Stimulated activated CD4-positive, alpha-beta T cell treated with anti-CD3 and anti-CD28 coated beads, Interleukin-15, amount 100 ng/mL, for 1 hour (primary cell): ENCODE measurements around the gene MYH7B.

Experiments
- DNase-seq, 2 donors: peaks; one replicate each; pipeline ENCODE4 v3.0.0-alpha.2; 2020; ENCODE audit warnings: low read depth in 1 of 2, low spot score in 1 of 2

The MYH7B gene

DNA sequence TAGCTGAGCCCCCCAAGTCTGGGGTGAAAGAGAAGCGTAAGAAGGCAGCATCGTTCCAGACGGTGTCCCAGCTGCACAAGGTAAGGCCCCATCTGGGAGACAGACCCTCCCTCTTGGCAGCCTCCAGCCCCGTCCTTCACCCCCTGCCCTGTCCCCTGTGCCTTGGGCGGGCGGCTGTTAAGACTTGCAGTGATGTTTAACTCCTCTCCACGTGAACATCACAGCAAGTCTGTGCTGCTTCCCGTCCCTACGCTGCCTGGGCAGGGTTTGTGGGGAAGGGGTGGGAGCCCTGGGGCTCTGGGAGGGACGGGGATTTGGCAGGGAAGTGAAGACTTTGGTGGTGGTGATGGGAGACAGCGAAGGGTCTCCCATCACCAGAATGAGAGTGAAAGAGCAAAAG is 34.6 kb downstream of the MYH7B start:
- no peak for DNase-seq

DNA sequence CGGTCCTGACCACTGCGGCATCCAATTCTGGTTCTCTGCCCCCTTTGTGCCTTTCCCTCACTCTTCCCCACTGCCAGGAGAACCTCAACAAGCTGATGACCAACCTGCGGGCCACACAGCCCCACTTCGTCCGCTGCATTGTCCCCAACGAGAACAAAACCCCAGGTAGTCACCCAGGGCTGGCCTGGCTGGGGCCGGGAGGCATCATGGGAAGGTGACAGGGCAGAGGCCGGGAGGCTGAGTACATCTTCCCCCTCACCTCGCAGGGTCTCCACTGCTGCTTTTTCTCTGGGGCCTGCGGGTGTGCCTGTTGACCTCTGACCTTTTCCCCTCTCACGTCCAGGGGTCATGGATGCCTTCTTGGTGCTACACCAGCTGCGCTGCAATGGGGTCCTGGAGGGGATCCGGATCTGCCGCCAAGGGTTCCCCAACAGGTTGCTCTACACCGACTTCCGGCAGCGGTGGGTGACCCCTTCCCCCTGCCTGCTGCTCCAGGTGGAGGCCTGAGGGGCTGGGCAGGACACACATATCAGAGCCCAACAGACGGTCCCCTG is 35.1 kb downstream of the MYH7B start:
- no peak for DNase-seq

DNA sequence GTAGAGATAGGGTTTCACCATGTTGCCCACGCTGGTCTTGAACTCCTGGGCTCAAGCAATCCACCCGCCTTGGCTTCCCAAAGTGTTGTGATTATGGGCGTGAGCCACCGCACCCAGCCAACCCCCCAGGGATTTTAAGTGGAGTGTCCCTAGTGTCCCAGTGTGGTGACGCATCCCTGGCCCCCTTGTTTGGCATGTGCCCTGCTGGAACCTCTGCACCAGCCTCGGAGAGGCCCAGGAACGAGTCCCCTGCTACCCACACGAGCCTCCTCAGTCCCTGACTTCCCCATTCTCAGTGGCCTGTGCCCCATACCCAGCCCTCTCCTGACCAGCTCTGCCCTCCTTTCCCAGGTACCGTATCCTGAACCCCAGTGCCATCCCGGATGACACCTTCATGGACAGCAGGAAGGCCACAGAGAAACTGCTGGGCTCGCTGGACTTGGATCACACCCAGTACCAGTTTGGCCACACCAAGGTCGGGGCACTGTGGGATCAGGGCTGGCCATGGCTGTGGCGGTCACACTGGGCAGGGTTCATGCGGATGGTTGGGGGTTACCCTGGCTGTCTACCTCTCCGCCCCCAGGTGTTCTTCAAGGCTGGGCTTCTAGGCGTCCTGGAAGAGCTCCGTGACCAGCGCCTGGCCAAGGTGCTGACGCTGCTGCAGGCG is 37.2 kb downstream of the MYH7B start:
- DNase-seq, result no peak

DNA sequence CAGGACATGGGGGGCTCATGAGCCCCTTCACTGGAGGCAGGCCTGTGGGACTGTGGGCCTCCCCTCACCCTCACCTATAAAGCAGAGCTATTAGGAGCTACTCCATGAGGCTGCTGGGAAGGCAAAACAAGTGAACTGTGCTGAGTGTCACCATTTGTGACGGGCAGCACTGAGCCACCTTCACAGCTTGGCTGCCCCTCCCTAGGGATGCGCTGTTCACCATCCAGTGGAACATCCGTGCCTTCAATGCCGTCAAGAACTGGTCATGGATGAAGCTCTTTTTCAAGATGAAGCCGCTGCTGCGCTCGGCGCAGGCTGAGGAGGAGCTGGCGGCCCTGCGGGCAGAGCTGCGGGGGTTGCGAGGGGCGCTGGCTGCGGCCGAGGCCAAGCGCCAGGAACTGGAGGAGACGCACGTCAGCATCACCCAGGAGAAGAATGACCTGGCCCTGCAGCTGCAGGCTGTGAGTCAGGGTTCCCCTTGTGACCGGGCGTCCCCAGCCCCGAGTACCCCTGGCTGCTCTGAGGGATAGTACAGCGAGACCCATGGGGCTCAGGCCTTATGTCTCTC is 38.4 kb downstream of the MYH7B start:
- DNase-seq, result no peak

DNA sequence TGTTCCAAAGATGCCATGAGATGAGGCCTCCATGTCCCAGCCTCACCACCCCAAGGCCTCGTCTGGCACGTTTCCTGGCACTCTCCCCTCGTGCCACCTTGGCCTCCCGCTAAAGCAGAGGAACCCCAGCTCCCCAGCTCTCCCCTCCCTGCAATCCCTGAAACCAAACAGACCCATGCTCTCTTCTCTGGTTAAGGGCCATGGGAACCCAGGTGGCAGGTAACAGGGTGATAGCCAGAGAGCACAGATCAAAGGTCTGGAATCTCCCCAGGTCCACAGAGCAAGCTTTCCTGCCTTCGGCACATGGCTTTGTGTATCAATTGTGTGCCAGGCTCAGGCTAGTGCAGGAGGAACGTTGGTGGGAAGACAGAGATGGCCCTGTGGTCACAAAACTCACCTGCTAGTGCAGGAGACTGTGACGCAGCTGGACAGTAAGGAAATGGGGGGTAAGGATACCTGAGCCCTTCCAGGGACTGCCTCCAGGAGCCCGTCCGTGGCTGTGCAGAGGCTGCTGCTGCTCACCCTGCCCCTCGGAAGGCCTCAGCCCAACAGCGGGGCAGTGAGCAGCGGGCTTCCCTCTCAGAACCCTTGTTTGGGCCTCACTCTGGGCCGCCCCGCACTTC is 39.0 kb downstream of the MYH7B start:
- DNase-seq, result no peak

DNA sequence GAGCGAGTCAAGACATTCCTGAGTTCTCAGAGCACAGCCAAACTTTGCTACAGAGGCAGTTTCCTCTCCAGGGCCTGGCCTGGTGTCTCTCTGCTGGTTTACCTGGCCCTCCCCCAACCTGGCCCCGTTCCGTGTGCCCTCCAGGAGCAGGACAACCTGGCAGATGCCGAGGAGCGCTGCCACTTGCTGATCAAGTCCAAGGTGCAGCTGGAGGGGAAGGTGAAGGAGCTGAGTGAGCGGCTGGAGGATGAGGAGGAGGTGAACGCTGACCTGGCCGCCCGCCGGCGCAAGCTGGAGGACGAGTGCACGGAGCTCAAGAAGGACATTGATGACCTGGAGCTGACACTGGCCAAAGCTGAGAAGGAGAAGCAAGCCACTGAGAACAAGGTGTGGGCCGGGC is 39.5 kb downstream of the MYH7B start:
- DNase-seq, result no peak

DNA sequence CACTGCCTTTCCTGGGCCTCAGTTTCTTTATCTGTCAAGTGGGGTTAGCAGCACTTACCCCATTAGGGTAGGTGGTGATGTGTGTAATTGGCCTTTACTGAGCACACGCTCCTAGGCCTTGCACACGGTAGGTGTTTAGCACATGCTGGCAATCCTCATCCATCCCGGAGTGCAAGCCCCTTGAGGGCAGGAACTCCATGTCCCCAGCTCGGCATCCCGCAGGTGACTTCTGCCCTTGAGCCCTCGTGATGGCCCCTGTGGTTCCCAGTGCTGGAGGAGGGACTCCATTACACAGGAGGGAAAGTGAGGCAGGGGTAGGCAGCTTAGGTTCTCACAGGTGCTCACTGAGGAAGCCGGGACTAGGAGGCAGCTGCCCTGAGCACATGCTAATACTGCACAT is 40.0 kb downstream of the MYH7B start:
- no peak for DNase-seq

DNA sequence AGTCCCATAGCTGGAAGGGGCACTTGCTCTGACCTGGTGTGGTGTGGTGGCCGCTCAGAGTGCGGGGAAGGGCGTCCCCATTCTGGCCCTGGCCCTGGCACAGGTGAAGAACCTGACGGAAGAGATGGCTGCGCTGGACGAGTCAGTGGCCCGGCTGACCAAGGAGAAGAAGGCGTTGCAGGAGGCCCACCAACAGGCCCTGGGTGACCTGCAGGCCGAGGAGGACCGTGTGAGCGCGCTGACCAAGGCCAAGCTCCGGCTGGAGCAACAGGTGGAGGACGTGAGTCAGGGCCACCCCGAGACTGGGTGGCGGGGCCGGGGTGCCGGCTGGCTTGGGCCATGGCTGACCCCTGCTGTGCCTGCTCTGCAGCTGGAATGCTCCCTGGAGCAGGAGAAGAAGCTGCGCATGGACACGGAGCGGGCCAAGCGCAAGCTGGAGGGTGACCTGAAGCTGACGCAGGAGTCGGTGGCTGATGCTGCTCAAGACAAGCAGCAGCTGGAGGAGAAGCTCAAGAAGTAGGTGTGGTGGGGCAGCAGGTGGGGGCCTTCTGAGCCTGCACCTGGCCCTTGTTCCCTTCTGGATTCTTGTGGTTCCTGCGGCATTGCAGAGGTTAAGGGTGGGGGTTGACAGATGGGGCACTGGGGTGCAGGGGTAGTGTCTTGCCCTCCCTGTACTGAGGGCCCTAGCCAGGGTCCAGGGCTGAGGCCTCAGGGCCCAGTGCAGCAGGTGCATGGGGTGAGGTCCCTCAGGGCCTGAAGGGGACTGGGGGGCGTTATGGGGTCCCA is 40.8 kb downstream of the MYH7B start:
- no peak for DNase-seq

DNA sequence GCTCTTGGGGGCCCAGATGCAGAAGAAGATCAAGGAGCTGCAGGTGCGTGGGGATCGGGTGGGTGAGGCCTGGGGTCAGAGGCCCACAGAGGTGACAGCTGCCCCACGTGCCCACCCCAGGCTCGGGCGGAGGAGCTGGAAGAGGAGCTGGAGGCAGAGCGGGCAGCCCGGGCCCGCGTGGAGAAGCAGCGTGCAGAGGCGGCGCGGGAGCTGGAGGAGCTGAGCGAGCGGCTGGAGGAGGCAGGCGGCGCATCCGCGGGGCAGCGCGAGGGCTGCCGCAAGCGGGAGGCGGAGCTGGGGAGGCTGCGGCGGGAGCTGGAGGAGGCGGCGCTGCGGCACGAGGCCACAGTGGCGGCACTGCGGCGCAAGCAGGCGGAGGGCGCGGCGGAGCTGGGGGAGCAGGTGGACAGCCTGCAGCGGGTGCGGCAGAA is 41.5 kb downstream of the MYH7B start:
- no peak for DNase-seq

DNA sequence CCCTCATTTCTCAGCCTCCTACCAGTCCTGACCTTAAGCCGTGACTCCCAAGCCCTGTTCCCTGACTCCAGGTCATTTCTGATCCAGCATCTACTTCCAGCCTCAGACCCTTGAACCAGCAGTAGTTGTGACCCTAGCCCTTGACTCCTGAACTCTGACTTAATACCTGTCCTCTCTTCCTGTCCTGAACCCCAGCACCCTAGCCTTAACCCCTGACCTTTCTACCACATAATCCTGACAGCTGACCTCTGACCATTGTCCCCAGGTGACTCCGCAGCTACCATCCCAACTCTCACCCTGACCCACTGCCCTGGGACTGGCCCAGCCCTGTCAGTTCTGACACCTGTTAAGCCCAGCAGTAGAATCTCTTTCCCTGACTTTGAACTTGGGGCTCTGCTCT is 42.1 kb downstream of the MYH7B start:
- no peak for DNase-seq

DNA sequence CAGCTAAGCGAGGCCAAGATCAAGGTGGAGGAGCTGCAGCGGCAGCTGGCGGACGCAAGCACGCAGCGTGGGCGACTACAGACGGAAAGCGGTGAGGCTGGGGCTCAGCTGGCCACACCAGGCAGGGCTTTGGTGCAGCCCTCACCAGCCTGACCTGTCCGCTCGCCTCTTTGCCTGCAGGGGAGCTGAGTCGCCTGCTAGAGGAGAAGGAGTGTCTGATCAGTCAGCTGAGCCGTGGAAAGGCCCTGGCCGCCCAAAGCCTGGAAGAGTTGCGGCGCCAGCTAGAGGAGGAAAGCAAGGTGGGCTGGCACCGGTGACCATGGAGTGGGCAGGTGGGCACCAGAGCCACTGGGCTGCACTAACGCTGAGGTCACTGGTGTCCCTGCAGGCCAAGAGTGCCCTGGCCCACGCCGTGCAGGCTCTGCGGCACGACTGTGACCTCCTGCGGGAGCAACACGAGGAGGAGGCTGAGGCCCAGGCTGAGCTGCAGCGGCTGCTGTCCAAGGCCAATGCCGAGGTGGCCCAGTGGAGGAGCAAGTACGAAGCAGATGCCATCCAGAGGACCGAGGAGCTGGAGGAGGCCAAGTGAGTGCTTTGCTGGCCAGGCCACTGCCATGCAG is 42.8 kb downstream of the MYH7B start:
- no peak for DNase-seq

DNA sequence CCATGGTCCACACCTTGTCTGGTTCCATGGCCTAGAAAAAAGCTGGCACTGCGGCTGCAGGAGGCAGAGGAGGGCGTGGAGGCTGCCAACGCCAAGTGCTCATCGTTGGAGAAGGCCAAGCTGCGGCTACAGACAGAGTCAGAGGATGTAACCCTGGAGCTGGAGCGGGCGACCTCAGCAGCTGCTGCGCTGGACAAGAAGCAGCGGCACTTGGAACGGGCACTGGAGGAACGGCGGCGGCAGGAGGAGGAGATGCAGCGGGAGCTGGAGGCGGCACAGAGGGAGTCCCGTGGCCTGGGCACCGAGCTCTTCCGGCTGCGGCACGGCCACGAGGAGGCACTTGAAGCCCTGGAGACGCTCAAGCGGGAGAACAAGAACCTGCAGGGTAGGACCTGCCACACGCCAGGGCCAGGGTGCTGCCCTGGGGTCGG is 43.4 kb downstream of the MYH7B start:
- DNase-seq, result no peak

DNA sequence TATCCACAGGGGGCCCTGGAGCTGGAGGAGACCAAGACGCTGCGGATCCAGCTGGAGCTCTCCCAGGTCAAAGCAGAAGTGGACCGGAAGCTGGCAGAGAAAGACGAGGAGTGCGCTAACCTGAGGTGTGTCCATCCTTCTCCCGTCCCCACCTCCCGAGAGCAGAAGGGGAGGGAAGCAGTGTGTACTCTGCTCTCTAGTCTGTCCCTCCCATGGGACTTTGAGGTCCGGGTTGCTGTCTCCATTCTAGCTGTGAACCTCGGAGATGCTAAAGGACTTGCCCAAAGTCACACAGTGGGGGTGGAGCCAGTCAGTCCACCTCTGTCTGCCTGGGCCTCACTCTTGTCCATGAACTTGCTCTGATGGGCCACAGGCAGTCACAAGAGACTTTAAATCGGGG is 44.1 kb downstream of the MYH7B start:
- DNase-seq, result no peak

DNA sequence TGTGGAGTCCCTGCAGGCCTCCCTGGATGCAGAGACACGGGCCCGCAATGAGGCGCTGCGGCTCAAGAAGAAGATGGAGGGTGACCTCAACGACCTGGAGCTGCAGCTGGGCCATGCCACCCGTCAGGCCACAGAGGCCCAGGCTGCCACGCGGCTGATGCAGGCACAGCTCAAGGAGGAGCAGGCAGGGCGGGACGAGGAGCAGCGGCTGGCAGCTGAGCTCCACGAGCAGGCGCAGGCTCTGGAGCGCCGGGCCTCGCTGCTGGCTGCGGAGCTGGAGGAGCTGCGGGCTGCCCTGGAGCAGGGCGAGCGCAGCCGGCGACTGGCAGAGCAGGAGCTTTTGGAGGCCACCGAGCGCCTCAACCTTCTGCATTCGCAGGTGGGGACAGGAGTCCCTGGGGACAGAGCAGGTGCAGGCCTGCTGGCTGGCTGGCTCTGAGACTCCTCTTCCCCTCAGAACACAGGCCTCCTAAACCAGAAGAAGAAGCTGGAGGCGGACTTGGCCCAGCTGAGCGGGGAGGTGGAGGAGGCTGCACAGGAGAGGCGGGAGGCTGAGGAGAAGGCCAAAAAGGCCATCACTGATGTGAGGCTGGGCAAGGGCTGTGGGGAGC is 44.7 kb downstream of the MYH7B start:
- DNase-seq, result no peak

DNA sequence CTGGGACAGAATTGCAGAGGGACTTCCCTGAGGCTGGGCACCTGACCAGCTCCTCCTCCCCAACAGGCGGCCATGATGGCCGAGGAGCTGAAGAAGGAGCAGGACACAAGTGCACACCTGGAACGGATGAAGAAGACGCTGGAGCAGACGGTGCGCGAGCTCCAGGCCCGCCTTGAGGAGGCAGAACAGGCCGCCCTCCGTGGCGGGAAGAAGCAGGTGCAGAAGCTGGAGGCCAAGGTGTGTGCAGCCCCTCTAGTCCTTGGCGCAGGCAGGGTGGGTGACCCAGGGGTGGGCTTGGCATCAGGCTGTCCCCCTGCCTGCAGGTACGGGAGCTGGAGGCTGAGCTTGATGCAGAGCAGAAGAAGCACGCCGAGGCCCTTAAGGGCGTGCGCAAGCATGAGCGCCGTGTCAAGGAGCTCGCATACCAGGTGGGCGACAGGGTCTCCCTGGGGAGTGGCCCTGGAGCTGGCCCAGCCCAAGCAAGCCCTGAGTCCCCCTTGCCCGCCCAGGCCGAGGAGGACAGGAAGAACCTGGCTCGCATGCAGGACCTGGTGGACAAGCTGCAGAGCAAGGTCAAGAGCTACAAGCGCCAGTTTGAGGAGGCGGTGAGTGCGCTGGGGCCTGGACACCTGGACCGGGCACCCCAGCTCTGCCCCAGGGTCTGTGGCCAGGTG is 45.4 kb downstream of the MYH7B start:
- no peak for DNase-seq

DNA sequence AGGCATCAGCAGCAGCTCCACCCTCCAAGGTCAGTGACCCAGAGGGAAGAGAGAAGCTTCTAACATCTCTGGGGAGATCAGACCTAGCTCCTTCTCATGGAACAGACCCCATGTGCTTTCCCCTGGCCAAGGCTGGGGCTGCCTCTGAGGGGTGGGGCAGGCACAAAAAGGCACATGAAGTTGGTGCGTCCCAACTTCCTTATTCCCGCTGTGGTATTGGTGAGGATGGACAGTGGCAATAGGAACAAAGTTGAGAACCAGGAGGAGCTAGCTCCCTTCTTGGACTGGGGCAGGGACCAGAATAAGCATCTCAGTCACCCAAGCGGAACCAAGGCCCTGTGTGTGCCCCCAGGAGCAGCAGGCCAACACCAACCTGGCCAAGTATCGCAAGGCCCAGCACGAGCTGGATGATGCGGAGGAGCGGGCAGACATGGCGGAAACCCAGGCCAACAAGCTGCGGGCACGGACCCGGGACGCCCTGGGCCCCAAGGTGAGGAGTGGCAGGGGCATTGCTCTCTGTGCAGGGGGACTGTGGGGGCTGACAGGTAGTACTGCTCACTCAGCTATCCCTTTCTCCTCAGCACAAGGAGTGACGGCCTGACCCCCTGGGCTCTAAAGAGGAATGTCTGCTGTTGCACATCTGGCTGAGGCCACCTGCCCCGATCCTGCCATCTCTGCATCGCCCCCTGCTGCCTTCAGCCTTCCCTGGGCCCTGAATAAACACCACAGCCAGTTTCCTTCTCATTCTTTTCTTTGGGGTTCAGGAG is 46.1 kb downstream of the MYH7B start:
- DNase-seq, result no peak

DNA sequence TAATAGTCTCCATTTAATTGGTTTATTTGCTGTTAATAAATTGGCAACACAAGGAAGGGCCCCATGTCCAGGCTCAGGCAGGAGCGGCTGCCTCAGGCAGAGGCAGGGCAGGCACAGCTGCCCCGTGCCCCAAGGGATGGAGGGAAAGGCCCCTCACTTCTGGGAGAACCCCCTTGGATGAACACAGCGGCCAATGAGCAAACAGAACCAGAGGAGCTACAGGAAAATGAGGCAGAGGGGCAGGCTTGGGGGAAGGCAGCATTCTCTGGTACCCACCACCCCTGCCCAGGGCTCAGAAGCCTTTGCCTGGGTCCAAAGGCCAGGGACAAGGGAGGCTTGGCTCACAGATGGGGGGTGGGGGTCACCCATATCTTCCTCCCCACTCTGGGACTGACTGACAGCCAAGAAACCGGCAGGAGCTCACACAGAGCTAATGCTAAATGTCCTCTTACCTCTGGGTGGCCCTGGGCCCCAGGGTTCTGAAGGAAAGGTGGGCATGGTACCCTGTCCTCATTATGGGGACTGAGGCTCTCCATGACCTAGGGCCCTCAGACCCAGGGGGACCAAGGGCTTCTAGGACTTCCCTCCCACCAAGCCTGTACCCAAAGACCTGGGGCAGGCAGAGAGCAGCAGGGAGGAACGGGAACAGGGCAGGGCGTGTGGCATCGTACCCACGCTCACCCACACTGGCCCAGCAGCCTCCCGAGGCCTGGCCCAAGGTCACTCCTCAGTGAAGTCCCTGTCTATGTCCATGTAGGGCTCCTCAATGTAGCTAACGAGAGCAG is 47.0 kb downstream of the MYH7B start:
- no peak for DNase-seq

DNA sequence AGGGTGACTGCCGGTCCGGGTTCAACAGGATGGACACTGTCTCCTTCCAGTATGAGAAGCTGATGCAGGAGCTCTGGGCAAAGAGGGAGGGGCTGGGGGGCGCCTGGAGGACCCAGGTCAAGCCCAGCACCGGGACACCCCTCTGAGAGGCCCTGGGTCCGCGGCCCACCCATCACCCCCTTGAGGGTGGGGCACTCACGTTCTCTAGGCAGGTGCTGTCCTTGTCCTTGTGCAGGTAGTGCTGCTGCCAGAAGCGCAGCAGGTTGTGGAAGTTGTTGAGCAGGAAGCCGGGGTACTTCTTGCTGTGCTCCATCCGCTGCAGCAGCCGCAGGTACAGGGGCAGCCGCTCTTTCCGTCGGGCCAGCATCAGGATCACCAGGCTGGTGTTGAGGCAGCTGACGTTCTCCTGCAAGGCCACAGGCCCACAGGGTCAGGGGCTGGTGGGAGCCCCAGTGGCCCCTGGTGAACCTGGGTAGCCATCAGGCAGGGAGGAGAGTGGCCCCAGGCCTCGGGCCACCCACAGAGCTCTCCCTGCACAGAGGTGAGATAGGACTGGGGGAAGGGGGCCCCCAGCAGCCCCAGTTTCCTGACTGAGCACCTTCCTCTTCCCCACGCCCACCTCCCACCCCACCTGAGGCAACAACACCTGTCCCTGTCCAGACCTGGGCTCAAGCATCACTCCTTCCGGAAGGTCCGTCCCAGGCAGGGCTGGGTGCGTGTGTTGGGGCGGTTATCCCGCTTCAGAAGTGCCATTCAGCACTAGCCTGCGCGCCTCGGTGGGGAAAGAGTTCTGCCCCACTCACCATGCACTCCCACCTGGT is 47.8 kb downstream of the MYH7B start:
- no peak for DNase-seq
